Endothelial cell of umbilical vein (primary cell): Measurements from ENCODE around the gene PROK1. TPM values are rescaled to one million over a fixed set of nuclear protein-coding genes. Genes with fewer than 3 reads are reported as not detected.

ENCODE experiments used
- BruUV-seq: library from RNA; stranded (reverse); fragments of 400-500 nt; replicated peaks from 2 replicates; lab custom pipeline; 2021; lab: Mats Ljungman, UMichigan
- CTCF ChIA-PET: fragments of 300-600, 350-600 bp; sonication (Branson Sonifier 250); formaldehyde crosslinking; loops from one replicate; lab custom pipeline; 2021; ENCODE audit warnings: antibody characterized with exemption, inconsistent platforms; lab: Charles Lee
- POLR2A ChIA-PET: fragments of 300-600, 350-600 bp; sonication (Branson Sonifier 250); formaldehyde crosslinking; loops from one replicate; lab custom pipeline; 2021; ENCODE audit warnings: antibody characterized with exemption, inconsistent platforms; lab: Charles Lee
- DNase-seq: peaks from one replicate; pipeline ENCODE4 v3.0.0-alpha.2; 2011; ENCODE audit warnings: low read depth, low spot score
- FAIRE-seq: peaks from 2 replicates; lab custom pipeline; 2011; peaks lifted over from hg19 to GRCh38; lab: Jason Lieb, UNC
- H2AFZ ChIP-seq: 2 replicates; pipeline ENCODE4 v1.6.0; 2012; ENCODE audit warnings: low read depth, low read length, control low read depth, inconsistent platforms
- H3K27ac ChIP-seq: 2 replicates; pipeline ENCODE4 v1.5.1; 2011; ENCODE audit warnings: low read depth, mild to moderate bottlenecking, control low read depth, low read length, moderate library complexity; ENCODE audit not compliant: insufficient read depth
- H3K27me3 ChIP-seq, 2 experiments: 2 replicates each; pipeline versions ENCODE4 v1.6.0 to v1.6.1; 2011; ENCODE audit warnings: low read length in 2 of 2, mixed read lengths in 1 of 2; ENCODE audit not compliant: control insufficient read depth in 2 of 2, insufficient read depth in 2 of 2
- H3K36me3 ChIP-seq, 2 experiments: 2 replicates in 1 of 2; 3 replicates in 1 of 2; pipeline ENCODE4 v1.5.1; 2011; ENCODE audit warnings: low read length in 2 of 2, mild to moderate bottlenecking in 1 of 2, moderate library complexity in 1 of 2; ENCODE audit not compliant: control insufficient read depth in 2 of 2, insufficient read depth in 2 of 2; ENCODE audit errors: extremely low read depth in 1 of 2
- H3K4me1 ChIP-seq: 3 replicates; pipeline ENCODE4 v1.5.1; 2011; ENCODE audit warnings: mild to moderate bottlenecking, low read length; ENCODE audit not compliant: control insufficient read depth, insufficient read depth; ENCODE audit errors: extremely low read depth
- H3K4me2 ChIP-seq: 2 replicates; pipeline ENCODE4 v1.6.1; 2011; ENCODE audit warnings: low read length, control low read depth, mixed read lengths; ENCODE audit not compliant: insufficient read depth
- H3K4me3 ChIP-seq, 3 experiments: fragments of 200-600 bp in 1 of 3; sonication (generic), shearing (Covaris generic) in 1 of 3; replicated peaks in 1 of 3; 2 replicates each; pipeline ENCODE4 v1.5.1; 2011 to 2016; ENCODE audit warnings: control low read depth in 3 of 3, low read length in 3 of 3, mild to moderate bottlenecking in 2 of 3, inconsistent platforms in 1 of 3, low read depth in 1 of 3, moderate library complexity in 1 of 3; ENCODE audit not compliant: insufficient read depth in 1 of 3
- H3K79me2 ChIP-seq: 2 replicates; pipeline ENCODE4 v1.6.0; 2012; ENCODE audit warnings: low read length, inconsistent platforms; ENCODE audit not compliant: control insufficient read depth, insufficient read depth
- H3K9ac ChIP-seq: replicated peaks from 2 replicates; pipeline ENCODE3; 2011; ENCODE audit warnings: low read length, control low read depth; ENCODE audit not compliant: insufficient read depth; ENCODE audit errors: extremely low read depth
- H3K9me1 ChIP-seq: replicated peaks from 3 replicates; pipeline ENCODE4 v1.6.0; 2011; ENCODE audit warnings: mild to moderate bottlenecking, low read length; ENCODE audit not compliant: control insufficient read depth, insufficient read depth; ENCODE audit errors: extremely low read depth
- H3K9me3 ChIP-seq: replicated peaks from 2 replicates; pipeline ENCODE4 v1.5.1; 2012; ENCODE audit warnings: low read length, inconsistent platforms; ENCODE audit not compliant: control insufficient read depth, insufficient read depth
- H4K20me1 ChIP-seq: replicated peaks from 2 replicates; pipeline ENCODE3; 2011; ENCODE audit warnings: mild to moderate bottlenecking, low read length; ENCODE audit not compliant: control insufficient read depth, insufficient read depth; ENCODE audit errors: extremely low read depth
- EZH2 ChIP-seq: IDR thresholded peaks from 2 replicates; pipeline ENCODE4 v1.6.1; 2012; ENCODE audit warnings: borderline replicate concordance, low read depth, mild to moderate bottlenecking, moderate library complexity, low read length, inconsistent platforms; ENCODE audit not compliant: severe bottlenecking
- FOS ChIP-seq: IDR thresholded peaks from 2 replicates; pipeline ENCODE4 v1.6.1; 2011; ENCODE audit warnings: mild to moderate bottlenecking, low read length, moderate library complexity, borderline replicate concordance; ENCODE audit not compliant: insufficient read depth
- GATA2 ChIP-seq: IDR thresholded peaks from 2 replicates; pipeline ENCODE4 v1.7.0; 2011; ENCODE audit warnings: low read depth, mild to moderate bottlenecking, moderate library complexity, mixed read lengths, low read length; ENCODE audit not compliant: insufficient read length, insufficient read depth
- JUN ChIP-seq: IDR thresholded peaks from 2 replicates; pipeline ENCODE4 v1.6.1; 2011; ENCODE audit warnings: borderline replicate concordance, low read depth; ENCODE audit not compliant: insufficient read length, insufficient read depth
- MYC ChIP-seq: IDR thresholded peaks from one replicate; pipeline ENCODE4 v1.6.1; 2011; ENCODE audit warnings: mild to moderate bottlenecking, low read depth, low read length
- POLR2A ChIP-seq: IDR thresholded peaks from 2 replicates; pipeline ENCODE4 v1.6.1; 2012; ENCODE audit warnings: low read depth, mild to moderate bottlenecking, control low read depth, low read length
- POLR2AphosphoS5 ChIP-seq: IDR thresholded peaks from 2 replicates; pipeline ENCODE4 v1.6.1; 2012; ENCODE audit warnings: low read depth, mild to moderate bottlenecking, control low read depth, low read length, moderate library complexity; ENCODE audit not compliant: insufficient read depth
- dilution Hi-C: fragments of 300-500 bp; cut with MboI; formaldehyde crosslinking; loops from one replicate; pipeline ENCODE4 v1.15.0; 2019; ENCODE audit warnings: low sequenced_read_pairs; ENCODE audit not compliant: extremely low pct_ligation_motif_present
- intact Hi-C: fragments of 100-400 bp; cut with micrococcal nuclease; formaldehyde crosslinking; loops from one replicate; pipeline ENCODE4 v1.10.0; 2022
- polyA plus RNA-seq, 4 experiments: library from polyadenylated mRNA; depleted of rRNA in 3 of 4; stranded (reverse) in 3 of 4; unstranded in 1 of 4; fragments of >200 nt; gene quantifications; 2 replicates each; pipeline versions ENCODE4 v1.2.1 to v1.2.3, GENCODE V29; 2011 to 2012; ENCODE audit warnings: missing spikeins in 1 of 4
- total RNA-seq: library from RNA; stranded (reverse); gene quantifications from 2 replicates; pipeline ENCODE4 v1.2.3, GENCODE V29; 2021
- TF ChIP-seq, protein P1 (sequence below), 2 donors: IDR thresholded peaks; 1 replicate in 1 of 2; 2 replicates in 1 of 2; pipeline ENCODE4 v1.5.1; 2011; ENCODE audit warnings: low read length in 2 of 2, mild to moderate bottlenecking in 2 of 2, moderate library complexity in 2 of 2, control low read depth in 1 of 2, inconsistent platforms in 1 of 2, low read depth in 1 of 2; ENCODE audit not compliant: insufficient read depth in 1 of 2; ENCODE audit errors: extremely low read depth in 1 of 2
- TF ChIP-seq, protein P2 (sequence below): IDR thresholded peaks from 2 replicates; pipeline ENCODE4 v1.6.1; 2011; ENCODE audit not compliant: insufficient read depth, insufficient read length

The PROK1 gene
- total and polyA plus RNA-seq, 2 donors (not counting 3 experiments of a cell fraction or from before 2014, with no cell fraction given) = not detected

DNA sequence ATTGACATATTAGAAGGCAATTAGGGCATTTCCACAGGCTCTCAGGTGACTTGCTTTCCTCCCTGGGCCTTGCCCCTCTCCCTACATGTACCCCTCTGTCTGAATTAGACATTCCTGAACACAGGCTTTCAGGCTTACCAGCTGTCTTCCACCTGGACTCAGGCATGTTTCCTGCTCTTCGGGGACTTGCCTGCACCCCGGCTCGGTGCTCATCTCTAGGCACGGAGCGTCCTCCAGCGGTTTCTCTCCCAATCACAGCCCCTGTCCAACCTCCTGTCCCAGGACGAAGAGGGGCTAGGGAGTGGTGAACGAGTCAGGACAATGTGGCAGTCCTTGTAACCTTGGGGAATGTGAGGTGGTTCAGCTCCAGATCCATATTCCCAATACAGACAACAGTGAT is 4.2 kb downstream of the PROK1 start:
- no TSS peak for BruUV-seq
- CTCF ChIA-PET = interaction anchor here (1.0 to 2.6 kb wide), 9 partner anchors 17 to 367 kb away, joined by 3 to 9 read pairs (median 6); no protein-coding TSS in a partner anchor

More for the DNA sequence above, 4.2 kb downstream of the PROK1 start:
- no peaks in the 10 kb centered on the region for H3K9me3 ChIP-seq
- H3K27ac ChIP-seq = no peak overlapping the region
- DNase-seq (no peak), FAIRE-seq (no peak)
- H3K27me3 ChIP-seq = peaks cover 14 to 26% of the 10 kb centered on the region in 2 experiments
- H2AFZ ChIP-seq = no peak overlapping the region
- POLR2A ChIA-PET = no interaction called here
- no peaks in the 10 kb centered on the region for H4K20me1 ChIP-seq
- dilution Hi-C loops (no loop called here), intact Hi-C loops (no loop called here)
- no peaks in the 10 kb centered on the region for H3K36me3 ChIP-seq
- no peak overlapping the region for H3K4me2 ChIP-seq
- H3K9ac ChIP-seq = no peak overlapping the region
- no peaks in the 10 kb centered on the region for H3K9me1 ChIP-seq
- no peaks in the 10 kb centered on the region for H3K79me2 ChIP-seq
- no peak overlapping the region for H3K4me3 ChIP-seq
- TF ChIP-seq FOS (no peak), JUN (no peak), MYC (no peak), EZH2 (no peak), POLR2AphosphoS5 (no peak), GATA2 (no peak), POLR2A (no peak)
- TF ChIP-seq, protein P1, sequence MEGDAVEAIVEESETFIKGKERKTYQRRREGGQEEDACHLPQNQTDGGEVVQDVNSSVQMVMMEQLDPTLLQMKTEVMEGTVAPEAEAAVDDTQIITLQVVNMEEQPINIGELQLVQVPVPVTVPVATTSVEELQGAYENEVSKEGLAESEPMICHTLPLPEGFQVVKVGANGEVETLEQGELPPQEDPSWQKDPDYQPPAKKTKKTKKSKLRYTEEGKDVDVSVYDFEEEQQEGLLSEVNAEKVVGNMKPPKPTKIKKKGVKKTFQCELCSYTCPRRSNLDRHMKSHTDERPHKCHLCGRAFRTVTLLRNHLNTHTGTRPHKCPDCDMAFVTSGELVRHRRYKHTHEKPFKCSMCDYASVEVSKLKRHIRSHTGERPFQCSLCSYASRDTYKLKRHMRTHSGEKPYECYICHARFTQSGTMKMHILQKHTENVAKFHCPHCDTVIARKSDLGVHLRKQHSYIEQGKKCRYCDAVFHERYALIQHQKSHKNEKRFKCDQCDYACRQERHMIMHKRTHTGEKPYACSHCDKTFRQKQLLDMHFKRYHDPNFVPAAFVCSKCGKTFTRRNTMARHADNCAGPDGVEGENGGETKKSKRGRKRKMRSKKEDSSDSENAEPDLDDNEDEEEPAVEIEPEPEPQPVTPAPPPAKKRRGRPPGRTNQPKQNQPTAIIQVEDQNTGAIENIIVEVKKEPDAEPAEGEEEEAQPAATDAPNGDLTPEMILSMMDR (IDR thresholded peaks at IDR 0.05; ENCODE audit: extremely low read depth in 1 of 2, insufficient read depth in 1 of 2, low read depth in 1 of 2, low read length in 2 of 2) = no peak
- TF ChIP-seq, protein P2, sequence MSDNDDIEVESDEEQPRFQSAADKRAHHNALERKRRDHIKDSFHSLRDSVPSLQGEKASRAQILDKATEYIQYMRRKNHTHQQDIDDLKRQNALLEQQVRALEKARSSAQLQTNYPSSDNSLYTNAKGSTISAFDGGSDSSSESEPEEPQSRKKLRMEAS = no peak
- no peaks in the 10 kb centered on the region for H3K4me1 ChIP-seq
